Stimulated activated naive CD4-positive, alpha-beta T cell (primary cell): Measurements from ENCODE around the gene AS3MT.
"Not testable (repeated sequence)": the region's sequence is repeated elsewhere in the genome, so short reads cannot be mapped to it uniquely, and the experiment has no call there.

Source experiments
- DNase-seq, 6 experiments: peaks; one replicate each; lab custom pipeline; 2025; lab: John Stamatoyannopoulos, UW

AS3MT gene

GRCh38 chr10:102919992-102920739, 50.9 kb downstream of the AS3MT start:
- no peak for DNase-seq

DNA sequence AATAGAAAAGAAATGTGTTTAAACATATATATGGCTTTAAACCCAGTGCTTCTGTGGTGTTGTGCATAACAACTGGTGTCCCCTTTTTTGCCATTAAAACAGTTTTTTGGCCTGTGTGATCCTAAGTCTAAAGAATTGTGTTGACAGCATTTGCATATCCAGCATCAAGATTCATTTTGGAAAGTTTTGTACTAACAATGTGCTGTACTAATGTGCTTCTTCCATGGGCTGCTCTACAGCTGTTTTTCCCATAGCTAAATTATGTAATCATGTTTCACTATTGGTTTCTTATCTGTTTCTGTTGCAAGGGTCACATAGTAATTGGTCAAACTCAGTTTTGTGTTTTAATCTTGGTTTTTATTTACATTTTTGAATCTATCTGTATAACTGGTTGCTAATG, 54.3 kb downstream of the AS3MT start:
- no peak for DNase-seq

GRCh38 chr10:102926842-102927241, 57.6 kb downstream of the AS3MT start:
- DNase-seq = no peak

GRCh38 chr10:102927311-102928010, 58.2 kb downstream of the AS3MT start:
- DNase-seq = no peak

DNA sequence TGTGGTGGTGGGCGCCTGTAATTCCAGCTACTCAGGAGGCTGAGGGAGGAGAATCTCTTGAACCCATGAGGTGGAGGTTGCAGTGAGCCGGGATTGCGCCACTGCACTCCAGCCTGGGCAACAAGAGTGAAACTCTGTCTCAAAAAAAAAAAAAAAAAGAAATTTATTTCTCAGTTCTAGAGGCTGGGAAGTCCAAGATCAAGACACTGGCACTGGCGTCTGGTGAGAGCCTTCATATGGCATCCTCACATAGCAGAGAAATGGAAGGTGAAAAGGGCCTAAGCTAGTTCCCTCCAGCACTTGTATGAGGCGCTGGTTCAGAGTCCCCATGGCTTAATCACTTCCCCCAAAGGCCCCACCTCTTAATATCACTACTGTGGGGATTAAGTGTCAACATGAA, 59.2 kb downstream of the AS3MT start:
- DNase-seq = not testable (repeated sequence)

DNA sequence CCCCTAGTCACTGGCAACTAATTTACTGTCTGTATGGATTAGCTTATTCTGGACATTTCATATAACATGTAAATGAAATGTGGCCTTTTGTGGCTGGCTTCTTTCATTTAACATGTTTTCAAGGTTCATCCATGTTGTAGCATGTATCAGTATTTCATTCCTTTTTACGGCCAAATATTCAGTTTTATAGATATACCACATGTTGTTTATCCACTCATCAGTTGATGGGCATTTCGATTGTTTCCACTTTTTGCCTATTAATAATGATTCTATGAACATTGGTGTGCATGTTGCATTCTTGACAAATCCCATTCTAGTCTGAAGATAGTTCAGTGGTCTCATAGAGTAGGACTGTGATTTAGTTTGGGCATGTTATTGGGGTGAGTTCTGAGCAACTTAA, 61.5 kb downstream of the AS3MT start:
- DNase-seq = no peak

DNA sequence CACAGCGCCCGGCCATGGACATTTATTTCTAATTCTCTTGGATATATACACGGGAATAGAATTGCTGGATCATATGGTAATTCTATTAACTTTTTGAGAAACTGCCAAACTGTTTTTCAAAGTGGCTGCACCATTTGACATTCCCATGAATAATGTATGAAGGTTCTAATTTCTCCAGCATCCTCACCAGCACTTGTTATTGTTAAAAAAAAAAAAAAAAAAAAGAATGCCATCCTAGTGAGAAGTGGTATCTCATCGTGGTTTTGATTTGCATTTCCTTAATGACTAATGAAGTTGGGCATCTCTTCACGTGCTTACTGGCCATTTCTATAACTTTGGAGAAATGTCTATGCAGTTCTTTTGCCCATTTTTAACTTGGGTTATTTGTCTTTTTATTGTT, 62.4 kb downstream of the AS3MT start:
- DNase-seq = no peak

GRCh38 chr10:102935505-102935904, 66.2 kb downstream of the AS3MT start:
- no peak for DNase-seq

DNA sequence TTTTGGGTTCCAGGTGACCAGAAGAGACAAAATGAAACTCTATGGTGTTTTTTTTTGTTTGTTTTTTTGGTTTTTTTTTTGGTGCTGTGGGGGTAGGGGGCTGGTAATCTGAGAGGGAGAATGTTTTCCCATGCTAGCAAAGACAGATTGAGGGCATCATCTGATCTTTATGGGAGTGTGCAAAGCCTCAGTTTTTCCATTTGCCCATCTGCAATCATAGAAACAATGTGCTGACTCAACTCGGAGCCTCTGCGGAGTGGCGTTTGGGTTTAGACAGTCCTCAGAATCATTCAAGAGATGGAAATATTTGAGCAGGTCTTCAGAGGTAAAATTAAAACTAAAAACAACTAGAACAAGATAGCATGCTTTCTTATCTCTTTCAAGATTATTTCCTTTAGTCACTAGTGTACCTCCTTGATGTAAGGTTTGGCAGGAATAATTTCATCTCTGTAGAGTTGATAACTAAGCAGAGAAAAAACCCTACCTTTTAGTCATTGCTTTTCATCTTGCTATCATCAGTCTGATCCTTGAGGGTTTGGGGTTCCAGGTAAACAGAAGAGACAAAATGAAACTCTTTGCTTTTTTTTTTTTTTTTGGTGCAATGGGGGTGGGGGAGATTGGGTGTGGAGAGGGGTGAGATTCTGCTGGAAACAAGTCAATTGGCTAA, 66.8 kb downstream of the AS3MT start:
- DNase-seq = no peak

DNA sequence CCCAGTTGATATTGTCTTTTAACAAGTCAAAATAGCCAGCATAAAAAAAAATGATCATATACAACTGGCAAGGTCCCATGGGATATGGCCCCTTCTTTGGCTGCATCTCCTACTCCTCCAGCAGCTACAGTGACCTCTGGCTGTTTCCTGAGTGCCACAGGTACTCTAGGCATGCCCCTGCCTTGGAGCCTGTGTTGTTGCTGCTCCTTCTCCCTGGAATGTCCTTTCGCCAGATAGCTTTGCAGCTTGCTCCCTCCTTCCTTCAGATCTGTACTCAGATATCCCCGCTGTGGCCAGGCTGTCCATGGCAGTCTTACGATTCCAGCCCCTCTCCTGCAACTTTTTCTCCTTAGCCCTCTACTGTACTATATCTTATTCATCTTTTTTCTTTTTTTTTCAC, 72.1 kb downstream of the AS3MT start:
- no peak for DNase-seq

GRCh38 chr10:102945449-102945848, 76.2 kb downstream of the AS3MT start:
- no peak for DNase-seq

- no peak for DNase-seq
Observed at GRCh38 chr10:102945962-102946361, 76.7 kb downstream of the AS3MT start.

DNA sequence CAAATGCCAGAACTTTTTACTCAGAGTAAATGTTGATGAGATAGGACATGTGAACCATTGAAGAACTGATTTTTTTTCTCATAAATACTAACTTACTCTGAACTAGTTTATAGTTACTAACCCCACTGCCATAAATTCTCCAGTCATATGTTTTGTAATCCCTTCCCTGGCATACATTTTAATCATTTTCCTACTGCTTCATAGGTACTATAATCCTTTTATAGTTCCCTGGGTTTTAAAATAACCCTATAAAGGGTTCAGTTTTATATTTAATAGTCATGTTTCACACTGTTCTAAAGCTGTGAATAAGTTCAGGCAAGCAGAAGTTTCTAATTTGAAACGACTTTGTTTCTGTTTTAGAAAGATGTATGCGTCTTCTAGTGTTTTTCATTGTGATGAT, 77.7 kb downstream of the AS3MT start:
- DNase-seq = no peak

DNA sequence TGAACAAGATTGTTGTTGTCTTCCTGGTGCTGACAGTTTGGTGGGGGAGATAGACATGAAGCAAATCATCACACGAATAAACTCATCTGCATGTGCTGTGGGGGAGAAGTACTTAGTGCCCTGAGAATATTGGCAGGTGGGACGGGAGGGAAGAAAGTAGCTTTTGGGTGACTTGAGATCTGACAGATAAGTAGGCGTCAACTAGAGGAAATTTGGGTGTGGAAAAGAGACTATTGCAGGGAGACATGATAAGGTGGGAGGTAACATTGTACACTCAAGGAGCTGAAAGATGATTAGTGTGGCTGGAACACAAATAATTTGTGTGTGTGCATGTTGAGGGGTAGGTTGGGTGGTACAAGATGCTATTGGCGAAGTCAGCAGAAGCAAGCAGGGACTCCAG, 78.9 kb downstream of the AS3MT start:
- no peak for DNase-seq

DNA sequence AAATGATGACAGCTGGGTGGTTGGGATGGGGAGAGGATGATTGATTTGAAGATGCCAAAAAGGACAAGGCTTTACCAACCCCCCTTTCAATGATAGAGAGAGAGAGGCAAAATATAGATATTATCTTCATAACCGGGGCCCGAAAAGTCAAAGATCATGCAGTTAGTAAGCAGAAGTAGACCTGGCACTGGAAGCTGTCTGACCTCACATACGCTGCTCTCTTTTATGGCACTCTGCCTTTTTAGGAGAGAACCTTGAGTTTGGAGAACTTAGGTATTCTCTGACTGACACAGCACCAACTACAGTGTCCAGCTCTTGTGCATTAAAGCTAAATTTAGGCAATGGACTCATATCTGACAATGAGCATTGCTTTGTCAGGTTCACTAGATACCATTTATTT, 79.5 kb downstream of the AS3MT start:
- DNase-seq = no peak

DNA sequence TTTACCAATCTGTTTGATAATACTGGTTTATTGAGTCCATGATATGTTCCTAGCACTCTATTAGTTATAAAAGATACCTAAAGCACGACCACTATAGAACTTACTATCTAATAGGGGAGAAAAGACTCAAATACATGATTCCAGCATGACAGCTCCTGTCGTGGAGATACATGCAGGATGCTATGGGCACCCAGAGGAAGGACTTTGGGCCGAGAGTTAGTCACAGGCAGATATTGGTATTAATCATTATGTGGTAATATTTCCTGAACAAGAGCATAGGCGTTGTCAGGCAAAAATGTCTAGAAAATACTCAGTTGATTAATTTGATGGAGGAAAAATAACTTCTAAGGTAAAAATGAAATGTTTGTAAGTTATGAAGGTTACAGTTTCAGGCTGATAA, 80.6 kb downstream of the AS3MT start:
- DNase-seq = no peak

DNA sequence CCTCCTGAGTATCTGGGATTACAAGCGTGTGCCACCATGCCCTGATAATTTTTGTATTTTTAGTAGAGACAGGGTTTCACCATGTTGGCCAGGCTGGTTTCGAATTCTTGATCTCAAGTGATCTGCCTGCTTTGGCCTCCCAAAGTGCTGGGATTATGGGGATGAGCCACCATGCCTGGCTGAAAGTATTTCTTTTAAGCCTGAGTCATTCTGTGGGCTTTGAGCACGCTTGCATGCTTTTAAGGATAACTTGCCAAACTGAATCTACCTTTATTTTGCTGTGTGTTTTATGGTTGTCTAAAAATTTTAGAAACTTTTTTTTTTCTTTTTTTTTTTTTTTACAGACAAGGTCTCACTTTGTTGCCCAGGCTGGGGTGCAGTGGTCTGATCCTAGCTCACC, 82.0 kb downstream of the AS3MT start:
- no peak for DNase-seq
